DMS 273 (cell line): ENCODE data around the gene ENKUR.
A peak's percentile ranks its signal among the peaks of the same experiment; 100 is the strongest.
"Not testable (repeated sequence)": the region's sequence is repeated elsewhere in the genome, so short reads cannot be mapped to it uniquely, and the experiment has no call there.

Source experiments
- DNase-seq: peaks from one replicate; lab custom pipeline; 2025; ENCODE audit not compliant: unreplicated experiment; lab: John Stamatoyannopoulos, UW

Gene ENKUR

DNA sequence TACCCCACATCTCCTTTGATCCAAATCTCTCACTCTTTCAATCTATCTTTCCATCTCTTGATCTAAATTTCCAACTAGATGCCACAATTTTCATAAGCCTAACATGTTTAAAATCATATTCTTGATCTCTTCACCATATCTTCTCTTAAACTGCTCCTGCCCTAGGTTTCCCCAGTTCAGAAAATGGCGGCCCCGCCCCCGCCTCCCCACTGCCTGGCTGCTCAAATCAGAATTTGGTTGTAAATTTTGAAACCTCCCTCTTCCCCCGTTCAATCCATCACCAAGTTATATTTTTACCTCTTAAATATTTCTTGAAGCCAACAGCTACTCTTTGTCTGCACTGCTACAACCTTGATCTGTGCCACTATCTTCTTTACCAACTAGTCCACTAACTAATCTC lies 36.3 kb downstream of the ENKUR start:
- DNase-seq: no peak

- no peak for DNase-seq
These were observed 41.0 kb downstream of the ENKUR start for GRCh38 chr10:24974976-24975375.

- DNase-seq: no peak
These were observed 42.8 kb downstream of the ENKUR start for GRCh38 chr10:24973163-24973562.

GRCh38 chr10:24971374-24971773 lies 44.6 kb downstream of the ENKUR start:
- DNase-seq: no peak

DNA sequence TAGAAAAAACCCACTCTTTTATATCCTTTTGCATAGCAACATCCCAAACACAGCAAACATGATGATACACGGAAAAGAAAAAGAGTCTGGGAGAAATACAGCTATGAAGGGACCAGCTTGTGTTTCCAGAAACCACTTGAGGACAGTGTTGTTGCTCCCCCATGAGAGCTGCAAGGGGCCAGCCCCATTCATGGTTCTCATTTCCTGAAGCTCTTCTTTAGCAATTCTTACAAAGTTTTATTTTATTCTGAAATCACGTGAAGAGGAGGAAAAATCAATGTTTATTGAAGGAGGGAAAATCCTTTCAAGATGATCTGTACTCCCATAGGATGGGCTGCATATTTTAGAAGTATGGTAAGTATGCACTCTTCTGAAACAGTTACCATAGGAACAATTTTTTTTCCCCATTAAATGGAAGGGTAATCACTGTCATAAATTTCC lies 46.1 kb downstream of the ENKUR start:
- no peak for DNase-seq

GRCh38 chr10:24968951-24969350 lies 47.0 kb downstream of the ENKUR start:
- DNase-seq: not testable (repeated sequence)

- no peak for DNase-seq
These were observed 47.6 kb downstream of the ENKUR start for GRCh38 chr10:24968349-24968748.

GRCh38 chr10:24966962-24967481 lies 48.9 kb downstream of the ENKUR start:
- DNase-seq: no peak

GRCh38 chr10:24965051-24965450 lies 50.9 kb downstream of the ENKUR start:
- DNase-seq: no peak

GRCh38 chr10:24963521-24964041 lies 52.4 kb downstream of the ENKUR start:
- DNase-seq: no peak

DNA sequence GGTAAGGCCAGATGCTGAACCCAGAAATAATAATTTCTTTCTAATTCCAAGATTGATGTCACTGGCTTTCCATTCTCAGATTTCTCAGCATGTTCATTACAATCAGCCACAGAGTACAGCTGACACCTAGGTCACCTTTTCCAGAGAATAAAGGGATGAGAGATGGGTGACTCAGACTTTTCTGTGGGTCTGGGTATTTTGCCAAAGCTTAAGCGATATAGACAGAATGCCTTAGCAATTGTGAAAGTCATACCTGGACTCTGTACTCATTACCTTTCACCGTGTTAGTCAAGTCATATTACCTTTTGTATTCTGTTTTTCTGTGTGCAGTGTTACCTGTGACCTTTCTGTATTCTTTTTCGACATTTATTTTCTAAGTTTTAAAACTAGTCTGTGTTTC lies 53.0 kb downstream of the ENKUR start:
- no peak for DNase-seq

GRCh38 chr10:24961582-24961981 lies 54.4 kb downstream of the ENKUR start:
- no peak for DNase-seq

- no peak for DNase-seq
These were observed 56.6 kb downstream of the ENKUR start for GRCh38 chr10:24959382-24959730.

GRCh38 chr10:24958721-24959381 lies 57.1 kb downstream of the ENKUR start:
- DNase-seq: no peak

GRCh38 chr10:24958091-24958720 lies 57.8 kb downstream of the ENKUR start:
- DNase-seq: no peak

GRCh38 chr10:24957624-24958051 lies 58.3 kb downstream of the ENKUR start:
- not testable (repeated sequence) for DNase-seq

GRCh38 chr10:24953675-24954074 lies 62.3 kb downstream of the ENKUR start:
- no peak for DNase-seq

DNA sequence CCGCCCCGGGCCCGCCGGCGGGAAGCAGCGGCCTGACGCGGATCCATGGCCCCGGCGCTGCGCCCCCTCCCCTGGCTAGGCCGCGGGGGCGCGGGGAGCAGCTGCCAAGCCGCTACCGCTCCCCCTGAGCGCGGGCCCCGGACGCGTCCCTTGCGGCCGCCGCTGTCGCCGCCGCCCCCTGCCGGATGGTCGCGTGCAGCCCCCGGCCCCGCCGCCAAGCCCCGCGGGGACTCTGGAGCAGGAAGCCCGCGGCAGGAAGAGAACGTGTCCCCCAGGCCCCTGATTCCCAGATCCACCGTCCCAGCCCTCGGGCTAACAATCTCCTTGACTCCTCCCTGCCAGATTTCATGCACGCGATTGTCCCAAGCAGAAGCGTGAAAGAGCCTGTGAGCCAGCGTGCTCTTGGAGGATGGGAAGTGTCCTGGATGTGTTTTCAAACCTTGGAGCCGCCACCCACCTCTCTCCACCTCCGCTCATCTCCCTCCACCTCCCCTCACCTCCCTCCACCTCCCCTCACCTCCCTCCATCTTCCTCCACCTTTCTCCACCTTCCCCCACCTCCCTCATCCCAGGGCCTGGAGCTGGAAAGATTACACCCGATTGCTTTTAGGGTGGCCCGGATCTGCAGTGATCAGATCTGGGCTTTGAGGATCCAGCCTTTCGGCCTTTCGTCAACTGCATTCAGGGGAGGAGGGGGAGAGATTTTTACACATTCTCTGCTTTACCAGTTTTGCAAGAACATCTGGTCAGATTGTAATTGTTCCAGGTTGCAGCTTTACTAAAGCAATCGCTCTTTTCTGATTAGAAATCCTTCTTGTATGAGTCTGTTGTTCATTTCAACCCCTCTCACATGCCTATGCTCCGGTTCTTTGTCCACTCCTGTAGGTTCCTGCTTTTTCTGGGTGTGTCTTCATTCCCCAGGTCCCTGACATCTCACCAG lies 63.0 kb downstream of the ENKUR start:
- DNase-seq: peak; percentile 67

DNA sequence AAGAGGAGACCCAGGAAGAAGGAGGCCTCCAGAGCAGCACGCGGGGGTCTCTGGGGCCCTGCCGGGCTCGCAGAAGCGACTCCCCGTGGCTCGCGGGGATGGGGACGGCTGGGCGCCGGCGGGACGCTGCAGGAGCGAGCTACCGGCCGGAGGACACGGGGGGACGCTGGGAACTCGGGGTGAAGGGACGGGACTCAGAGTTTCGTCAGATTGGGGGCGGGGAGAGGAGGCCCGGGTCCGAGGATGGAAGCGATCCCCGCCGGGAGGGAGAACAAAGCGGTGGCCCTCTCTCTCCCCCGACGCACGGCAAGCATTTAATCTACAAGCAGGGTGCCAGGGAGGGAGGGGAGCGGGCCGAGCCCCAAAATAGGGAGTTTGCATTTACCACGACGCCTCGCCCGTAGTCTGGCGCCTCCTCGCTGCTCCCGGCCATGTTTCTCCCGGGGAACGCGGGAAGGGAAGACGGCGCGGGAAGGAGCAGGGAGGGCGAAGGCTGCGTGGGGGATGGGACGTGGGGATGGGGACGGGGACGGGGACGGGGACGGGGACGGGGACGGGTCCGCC lies 63.7 kb downstream of the ENKUR start, which contains the start of gene PRTFDC1:
TSS of gene PRTFDC1 (minus strand) at position 464 of the 564 bp plus-strand sequence. CDS start at position 433, 31 bp downstream.
- peak; percentile 67 for DNase-seq

- peak; percentile 22 for DNase-seq
These were observed 64.5 kb downstream of the ENKUR start for GRCh38 chr10:24951201-24952142.
